Measurements from ENCODE around the gene SPARCL1. TPM values are rescaled to one million over a fixed set of nuclear protein-coding genes. Genes with fewer than 3 reads are reported as not detected.
"Not testable (repeated sequence)": the region's sequence is repeated elsewhere in the genome, so short reads cannot be mapped to it uniquely, and the experiment has no call there.

Gene SPARCL1
- total and polyA plus RNA-seq, 2 experiments from 2014 or later: 15.2 to 45.4 TPM

DNA sequence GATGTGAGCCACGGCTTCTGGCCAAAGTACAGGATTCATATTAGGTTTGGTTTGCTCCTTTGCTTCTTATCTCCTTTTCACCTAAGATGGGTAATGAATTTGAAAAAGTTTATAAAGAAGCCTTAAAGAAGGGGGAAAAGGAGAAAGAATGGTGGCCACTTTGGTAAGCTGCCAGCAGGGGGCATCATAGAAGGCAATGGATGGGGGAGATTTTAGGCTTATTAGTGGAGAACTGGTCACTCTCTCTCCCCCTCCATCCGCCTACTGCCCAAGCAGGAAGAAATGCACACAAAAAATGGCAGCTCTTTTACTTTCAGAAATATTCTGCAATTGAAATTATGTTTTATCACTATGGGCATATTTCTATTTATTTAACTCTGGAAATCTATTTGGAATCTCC is 32.0 kb downstream of the SPARCL1 start:
- Histone ChIP-seq H3K4me2 (no peak overlapping the region), H3K27me3 (no peaks in the 10 kb centered on the region), H3K79me2 (no peaks in the 10 kb centered on the region), H3K4me3 (no peak overlapping the region), H2AFZ (no peak overlapping the region), H3K9me2 (replicated peaks; ENCODE audit: insufficient read depth) (no peaks in the 10 kb centered on the region), H3K4me1 (ENCODE audit: insufficient read depth) (peaks cover 3% of the 10 kb centered on the region), H3K27ac (no peak overlapping the region), H4K20me1 (ENCODE audit: insufficient read depth, poor library complexity, severe bottlenecking) (no peaks in the 10 kb centered on the region), H3K9me3 (ENCODE audit: low read depth) (no peaks in the 10 kb centered on the region), H3K36me3 (replicated peaks; ENCODE audit: insufficient read depth, low read depth) (no peaks in the 10 kb centered on the region)
- DNase-seq (ENCODE audit: low spot score): no peak
- TF ChIP-seq, protein P1, sequence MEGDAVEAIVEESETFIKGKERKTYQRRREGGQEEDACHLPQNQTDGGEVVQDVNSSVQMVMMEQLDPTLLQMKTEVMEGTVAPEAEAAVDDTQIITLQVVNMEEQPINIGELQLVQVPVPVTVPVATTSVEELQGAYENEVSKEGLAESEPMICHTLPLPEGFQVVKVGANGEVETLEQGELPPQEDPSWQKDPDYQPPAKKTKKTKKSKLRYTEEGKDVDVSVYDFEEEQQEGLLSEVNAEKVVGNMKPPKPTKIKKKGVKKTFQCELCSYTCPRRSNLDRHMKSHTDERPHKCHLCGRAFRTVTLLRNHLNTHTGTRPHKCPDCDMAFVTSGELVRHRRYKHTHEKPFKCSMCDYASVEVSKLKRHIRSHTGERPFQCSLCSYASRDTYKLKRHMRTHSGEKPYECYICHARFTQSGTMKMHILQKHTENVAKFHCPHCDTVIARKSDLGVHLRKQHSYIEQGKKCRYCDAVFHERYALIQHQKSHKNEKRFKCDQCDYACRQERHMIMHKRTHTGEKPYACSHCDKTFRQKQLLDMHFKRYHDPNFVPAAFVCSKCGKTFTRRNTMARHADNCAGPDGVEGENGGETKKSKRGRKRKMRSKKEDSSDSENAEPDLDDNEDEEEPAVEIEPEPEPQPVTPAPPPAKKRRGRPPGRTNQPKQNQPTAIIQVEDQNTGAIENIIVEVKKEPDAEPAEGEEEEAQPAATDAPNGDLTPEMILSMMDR (IDR thresholded peaks at IDR 0.05; ENCODE audit: poor library complexity): peak; percentile 13
- TF ChIP-seq EZH2phosphoT487 (IDR thresholded peaks at IDR 0.05; ENCODE audit: low read depth, severe bottlenecking, unreplicated experiment): no peak
- WGBS (ENCODE audit: low lambda C conversion rate, missing lambda C conversion rate): 96% methylated on average over 2 of the region's 2 CpGs

DNA sequence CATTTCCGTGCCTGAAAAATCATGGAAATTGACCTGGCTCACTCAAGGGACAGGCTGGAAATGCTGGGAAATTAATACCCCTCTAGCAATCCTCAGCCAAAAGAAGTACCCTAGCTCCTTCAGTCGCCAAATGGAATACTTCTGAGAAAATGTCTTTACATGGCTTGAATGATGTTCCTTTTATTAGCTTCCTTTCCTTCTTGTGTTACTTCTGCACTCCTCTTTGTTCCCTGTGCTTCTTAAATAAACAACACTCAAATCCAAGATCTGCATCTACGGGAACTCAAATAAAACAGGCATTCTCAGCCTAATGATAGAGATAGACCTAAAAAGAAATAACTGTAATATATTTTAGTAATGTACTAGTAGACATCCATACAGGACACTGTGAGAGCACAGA is 36.1 kb downstream of the SPARCL1 start:
- H3K9me3 ChIP-seq (ENCODE audit: low read depth): no peaks in the 10 kb centered on the region
- no peak overlapping the region for H2AFZ ChIP-seq
- DNase-seq (ENCODE audit: low spot score): no peak
- H3K79me2 ChIP-seq: no peaks in the 10 kb centered on the region
- no peaks in the 10 kb centered on the region for H3K9me2 ChIP-seq (replicated peaks; ENCODE audit: insufficient read depth)
- WGBS (ENCODE audit: low lambda C conversion rate, missing lambda C conversion rate): 56% methylated on average over 3 of the region's 3 CpGs
- TF ChIP-seq EZH2phosphoT487 (IDR thresholded peaks at IDR 0.05; ENCODE audit: low read depth, severe bottlenecking, unreplicated experiment) (no peak), EZH2 (IDR thresholded peaks at IDR 0.05; ENCODE audit: borderline replicate concordance) (no peak)
- TF ChIP-seq, protein P1 (IDR thresholded peaks at IDR 0.05; ENCODE audit: poor library complexity): no peak
- H3K4me3 ChIP-seq: no peak overlapping the region
- no peak overlapping the region for H3K27ac ChIP-seq
- no peaks in the 10 kb centered on the region for H3K27me3 ChIP-seq
- no peaks in the 10 kb centered on the region for H3K4me1 ChIP-seq (ENCODE audit: insufficient read depth)
- H4K20me1 ChIP-seq (ENCODE audit: insufficient read depth, poor library complexity, severe bottlenecking): no peaks in the 10 kb centered on the region
- H3K36me3 ChIP-seq (replicated peaks; ENCODE audit: insufficient read depth, low read depth): no peaks in the 10 kb centered on the region
- H3K4me2 ChIP-seq: no peak overlapping the region

DNA sequence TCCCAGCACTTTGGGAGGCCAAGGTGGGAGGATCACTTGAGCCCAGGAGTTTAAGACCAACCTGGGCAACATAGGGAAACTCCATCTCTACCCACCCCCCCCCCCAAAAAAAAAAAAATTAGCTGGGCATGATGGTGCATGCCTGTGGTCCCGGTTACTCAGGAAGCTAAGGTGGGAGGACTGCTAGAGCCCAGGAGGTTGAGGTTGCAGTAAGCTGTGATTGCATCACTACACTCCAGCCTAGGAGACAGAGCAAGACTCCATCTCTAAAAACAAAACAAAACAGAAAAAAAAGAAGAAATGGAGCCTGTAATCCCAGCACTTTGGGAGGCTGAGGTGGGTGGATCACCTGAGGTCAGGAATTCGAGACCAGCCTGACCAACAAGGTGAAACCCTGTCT is 37.3 kb downstream of the SPARCL1 start:
- not testable (repeated sequence) for H4K20me1 ChIP-seq (ENCODE audit: insufficient read depth, poor library complexity, severe bottlenecking); H3K27ac ChIP-seq; H3K9me3 ChIP-seq (ENCODE audit: low read depth); H3K9me2 ChIP-seq (replicated peaks; ENCODE audit: insufficient read depth); H3K4me1 ChIP-seq (ENCODE audit: insufficient read depth); H3K36me3 ChIP-seq (replicated peaks; ENCODE audit: insufficient read depth, low read depth); H3K4me3 ChIP-seq; H3K27me3 ChIP-seq; DNase-seq (ENCODE audit: low spot score); H3K4me2 ChIP-seq; H3K79me2 ChIP-seq; H2AFZ ChIP-seq
- 100% methylated on average over 2 of the region's 2 CpGs for whole genome bisulfite sequencing (ENCODE audit: low lambda C conversion rate, missing lambda C conversion rate)

DNA sequence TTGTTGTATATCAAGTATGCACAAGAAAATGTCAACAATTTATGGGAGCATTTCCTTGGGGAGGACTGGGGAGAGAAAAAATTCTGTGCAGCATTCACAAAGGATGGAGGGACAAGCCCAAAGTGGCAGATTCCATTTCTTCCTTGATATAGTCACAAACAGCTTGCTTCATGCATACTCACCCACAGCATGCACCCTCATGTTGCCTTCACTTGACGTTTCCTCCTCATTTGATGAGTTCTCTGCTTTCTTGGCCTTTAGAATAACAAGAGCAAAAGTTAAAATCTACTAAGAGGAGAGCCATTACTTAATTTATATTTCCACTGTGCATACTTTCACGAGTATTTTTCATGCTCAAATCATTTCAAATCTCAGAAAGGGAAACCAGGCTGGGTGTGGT is 37.7 kb downstream of the SPARCL1 start:
- WGBS (ENCODE audit: low lambda C conversion rate, missing lambda C conversion rate): 87% methylated on average over 2 of the region's 2 CpGs
- no peak overlapping the region for H3K27ac ChIP-seq

More for the DNA sequence above, 37.7 kb downstream of the SPARCL1 start:
- H3K9me3 ChIP-seq (ENCODE audit: low read depth): no peaks in the 10 kb centered on the region
- H4K20me1 ChIP-seq (ENCODE audit: insufficient read depth, poor library complexity, severe bottlenecking): no peaks in the 10 kb centered on the region
- no peaks in the 10 kb centered on the region for H3K4me1 ChIP-seq (ENCODE audit: insufficient read depth)
- H2AFZ ChIP-seq: no peak overlapping the region
- no peak overlapping the region for H3K4me2 ChIP-seq
- no peaks in the 10 kb centered on the region for H3K9me2 ChIP-seq (replicated peaks; ENCODE audit: insufficient read depth)
- H3K4me3 ChIP-seq: no peak overlapping the region
- H3K79me2 ChIP-seq: no peaks in the 10 kb centered on the region
- no peaks in the 10 kb centered on the region for H3K36me3 ChIP-seq (replicated peaks; ENCODE audit: insufficient read depth, low read depth)
- TF ChIP-seq, protein P1 (IDR thresholded peaks at IDR 0.05; ENCODE audit: poor library complexity): no peak
- TF ChIP-seq EZH2phosphoT487 (IDR thresholded peaks at IDR 0.05; ENCODE audit: low read depth, severe bottlenecking, unreplicated experiment) (no peak), EZH2 (IDR thresholded peaks at IDR 0.05; ENCODE audit: borderline replicate concordance) (no peak)
- no peak for DNase-seq (ENCODE audit: low spot score)
- H3K27me3 ChIP-seq: no peaks in the 10 kb centered on the region

Data from hepatocyte (in vitro differentiated cells).